HG03442 (cell line): Measurements from ENCODE around the gene HCFC2.

Experiments used
- ATAC-seq: cut with Tn5 transposase; IDR thresholded peaks from one replicate; pipeline ENCODE4 v1.9.1; 2021; ENCODE audit warnings: mild to moderate bottlenecking, moderate library complexity; ENCODE audit not compliant: unreplicated experiment

HCFC2 gene

GRCh38 chr12:104056419-104056972, 7.8 kb upstream of the HCFC2 start:
- ATAC-seq: no peak

GRCh38 chr12:104057771-104058197, 6.5 kb upstream of the HCFC2 start:
- no peak for ATAC-seq

DNA sequence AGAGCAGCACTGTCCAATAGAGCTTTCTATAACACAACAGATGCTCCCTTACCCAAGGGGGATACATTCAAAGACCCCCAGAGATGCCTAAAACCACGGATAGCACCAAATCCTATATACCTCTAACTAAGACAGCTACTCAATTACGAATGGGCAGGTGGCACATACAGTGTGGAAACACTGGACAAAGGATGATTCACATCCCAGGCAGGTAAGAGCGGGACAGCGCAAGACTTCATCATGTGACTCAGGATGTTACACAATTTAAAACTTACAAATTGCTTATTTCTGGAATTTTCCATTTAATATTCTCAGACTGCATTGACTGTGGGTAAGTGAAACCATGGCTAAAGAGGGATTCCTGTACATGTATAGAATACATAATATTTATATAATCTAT, 5.5 kb upstream of the HCFC2 start:
- no peak for ATAC-seq

DNA sequence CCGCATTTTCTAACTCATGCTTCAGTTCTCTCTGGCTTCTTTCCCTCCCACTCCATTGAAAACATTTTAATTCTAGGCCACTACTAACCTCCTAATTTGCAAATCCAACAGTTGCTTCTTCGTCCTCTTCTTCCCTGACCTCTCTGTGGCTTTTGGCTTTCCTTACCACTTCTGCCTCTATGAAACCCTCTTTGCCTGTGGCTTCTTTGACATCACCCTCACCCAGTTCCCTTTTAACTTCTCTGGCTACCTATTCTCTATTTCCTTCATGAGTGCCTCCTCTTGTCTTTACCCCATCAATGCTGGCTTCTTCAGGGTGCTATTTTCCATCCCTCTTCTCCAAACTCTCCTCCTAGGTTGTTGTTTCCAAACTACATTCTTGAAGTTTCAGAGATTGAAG, 4.4 kb upstream of the HCFC2 start:
- ATAC-seq: no peak

GRCh38 chr12:104060791-104061190, 3.5 kb upstream of the HCFC2 start:
- no peak for ATAC-seq

GRCh38 chr12:104063712-104064030, 660 bp upstream of the HCFC2 start:
- peak; percentile 27 for ATAC-seq

GRCh38 chr12:104064842-104065427, 604 bp downstream of the HCFC2 start:
- ATAC-seq: no peak

DNA sequence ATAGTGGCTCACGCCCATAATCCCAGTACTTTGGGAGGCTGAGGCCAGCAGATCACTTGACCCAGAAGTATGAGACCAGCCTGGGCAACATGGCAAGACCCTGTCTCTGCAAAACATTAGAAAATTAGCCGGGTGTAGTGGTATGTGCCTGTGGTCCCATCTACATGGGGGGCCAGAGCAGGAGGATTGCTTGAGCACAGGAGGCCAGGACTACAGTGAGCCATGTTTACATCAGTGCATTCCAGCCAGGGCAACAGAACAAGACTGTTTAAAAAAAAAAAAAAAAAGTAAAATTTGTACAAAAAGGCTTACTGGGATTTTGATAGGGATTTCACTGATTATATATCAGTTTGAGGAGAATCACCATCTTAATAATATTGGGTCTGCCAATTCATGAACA, 7.8 kb downstream of the HCFC2 start:
- no peak for ATAC-seq

DNA sequence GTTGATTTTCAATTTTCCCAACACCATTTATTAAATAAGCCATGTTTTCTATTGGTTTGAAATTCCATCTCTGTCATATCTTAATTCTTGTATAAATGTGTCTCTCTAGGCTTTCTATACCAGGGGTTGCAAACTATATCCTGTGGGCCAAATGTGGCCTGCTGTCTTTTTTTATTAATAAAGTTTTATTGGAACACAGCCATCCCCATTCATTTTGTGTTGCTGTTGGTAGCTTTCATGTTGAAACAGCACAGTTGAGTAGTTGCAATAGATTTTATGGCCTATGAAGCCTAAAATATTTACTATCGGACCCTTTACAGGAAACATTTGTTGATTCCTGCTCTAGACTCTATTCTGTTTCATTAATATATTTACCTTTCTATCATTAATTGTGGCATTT, 9.4 kb downstream of the HCFC2 start:
- ATAC-seq: no peak

GRCh38 chr12:104079024-104079423, 14.7 kb downstream of the HCFC2 start:
- ATAC-seq: no peak

DNA sequence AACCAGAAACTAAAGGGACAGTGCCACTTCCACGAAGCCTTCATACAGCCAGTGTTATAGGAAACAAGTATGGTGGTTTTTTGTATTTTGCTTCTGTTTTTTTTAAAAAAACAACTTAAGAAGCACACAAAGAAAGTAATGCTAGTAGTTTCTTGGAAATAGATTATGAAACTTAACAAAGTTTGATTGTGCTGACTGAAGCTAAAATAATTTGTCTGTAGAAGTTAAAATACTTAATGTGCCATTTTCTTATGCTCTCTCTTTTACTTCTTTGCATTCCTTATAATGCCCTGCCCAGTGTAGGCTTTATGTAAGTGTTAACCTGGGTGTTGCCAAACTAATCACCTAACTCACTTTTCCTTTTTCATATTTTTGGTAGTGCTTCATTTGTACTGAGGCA, 16.4 kb downstream of the HCFC2 start:
- ATAC-seq: no peak

DNA sequence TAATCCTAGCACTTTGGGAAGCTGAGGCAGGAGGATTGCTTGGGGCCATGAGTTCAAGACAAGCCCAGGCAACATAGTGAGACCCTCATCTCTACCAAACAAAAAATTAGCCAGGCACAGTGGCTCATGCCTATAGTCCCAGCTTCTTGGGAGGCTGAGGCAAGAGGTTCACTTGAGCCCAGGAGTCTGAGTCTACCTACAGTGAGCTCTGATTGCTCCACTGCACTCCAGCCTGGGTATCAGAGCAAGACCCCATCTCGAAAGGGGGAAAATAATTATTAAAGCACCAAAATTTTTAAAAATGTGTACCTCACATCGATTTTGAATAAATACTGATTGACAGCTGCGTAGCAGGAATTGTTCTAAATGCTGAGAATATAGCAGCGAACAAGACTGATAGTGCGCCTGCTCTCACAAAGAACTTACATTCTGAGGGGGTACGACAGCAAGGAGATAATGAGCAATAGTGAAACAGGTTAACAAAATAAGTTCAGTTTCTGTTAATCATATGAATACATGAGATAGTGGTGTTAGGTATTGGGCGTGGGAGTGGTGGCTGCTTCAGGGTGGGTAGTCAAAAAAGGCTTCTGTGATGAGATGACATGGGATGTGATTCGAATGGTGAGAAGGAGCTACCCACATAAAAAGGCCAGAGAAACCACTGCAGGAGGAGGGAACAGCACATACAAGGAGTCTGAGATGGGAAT, 19.6 kb downstream of the HCFC2 start:
- peak; percentile 92 for ATAC-seq

GRCh38 chr12:104090685-104091084, 26.4 kb downstream of the HCFC2 start:
- ATAC-seq: no peak

GRCh38 chr12:104091136-104091535, 26.8 kb downstream of the HCFC2 start:
- ATAC-seq: no peak

- ATAC-seq: no peak
These were observed 30.0 kb downstream of the HCFC2 start for GRCh38 chr12:104094284-104094683.

DNA sequence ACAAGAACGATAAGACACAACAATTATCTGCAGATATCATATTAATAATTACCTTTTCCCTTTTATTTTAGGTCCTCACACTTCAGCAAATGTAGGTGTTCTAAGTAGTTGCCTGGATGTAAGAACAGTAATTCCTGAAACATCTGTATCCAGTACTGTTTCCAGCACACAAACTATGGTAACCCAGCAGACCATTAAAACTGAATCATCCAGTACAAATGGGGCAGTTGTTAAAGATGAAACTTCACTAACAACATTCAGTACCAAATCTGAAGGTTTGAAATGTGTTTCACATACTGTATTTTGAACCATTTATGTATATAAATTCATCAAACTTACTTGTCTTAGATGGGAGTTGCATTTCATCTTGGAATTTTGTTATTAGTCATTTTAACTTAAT, 31.0 kb downstream of the HCFC2 start:
- ATAC-seq: no peak

GRCh38 chr12:104097954-104098353, 33.6 kb downstream of the HCFC2 start:
- ATAC-seq: no peak

GRCh38 chr12:104105461-104105860, 41.1 kb downstream of the HCFC2 start:
- no peak for ATAC-seq

GRCh38 chr12:104106965-104107364, 42.6 kb downstream of the HCFC2 start:
- ATAC-seq: no peak

- peak; percentile 58 for ATAC-seq
These were observed 44.6 kb downstream of the HCFC2 start for GRCh38 chr12:104108755-104109445.

- no peak for ATAC-seq
These were observed 45.3 kb downstream of the HCFC2 start for GRCh38 chr12:104109446-104110271.
